Measurements from ENCODE around the gene FARP1. TPM values are rescaled to one million over a fixed set of nuclear protein-coding genes. Genes with fewer than 3 reads are reported as not detected.

The FARP1 gene
- total and polyA plus RNA-seq, 2 of the 13 experiments (the other 11 are each of a cell fraction or from before 2014, with no cell fraction given): 70.6 to 126 TPM

DNA sequence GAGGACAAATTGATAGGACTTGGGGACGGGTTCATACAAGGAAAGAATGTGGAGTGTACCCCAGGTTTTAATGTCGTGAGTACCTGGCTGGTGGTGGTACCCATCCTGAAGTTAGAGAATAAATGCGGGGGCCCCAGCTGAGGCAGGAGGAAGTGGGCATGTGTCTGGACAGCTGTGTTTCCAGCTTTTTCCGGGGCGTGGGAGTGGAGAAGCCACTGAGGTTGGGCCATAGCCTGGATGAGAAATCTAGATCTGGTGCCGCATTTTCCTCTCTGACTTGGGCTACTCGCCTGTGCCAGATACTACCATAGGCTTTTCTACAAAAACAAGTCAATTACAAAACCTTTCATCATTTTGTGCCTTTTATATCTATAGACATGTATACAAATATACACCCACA lies 286.6 kb downstream of the FARP1 start:
- no peaks in the 10 kb centered on the region for H3K27me3 ChIP-seq (ENCODE audit: control insufficient read depth in 1 of 2, insufficient read depth in 2 of 2, low read length in 2 of 2)
- DNase-seq (ENCODE audit: low spot score) (no peak), ATAC-seq (no peak), FAIRE-seq (no peak)
- H3K36me3 ChIP-seq (replicated peaks in 1 of 2; ENCODE audit: control insufficient read depth in 1 of 2, insufficient read depth in 2 of 2, low read length in 2 of 2): peaks cover 41 to 81% of the 10 kb centered on the region in 2 experiments
- no peaks in the 10 kb centered on the region for H3K79me2 ChIP-seq (ENCODE audit: insufficient read depth, low read length)
- POLR2A ChIA-PET: no interaction called here
- no peak overlapping the region for H3K9ac ChIP-seq (ENCODE audit: insufficient read depth, low read depth, low read length)
- peaks cover 2% of the 10 kb centered on the region; the same call in 1 of the 2 replicates for H4K20me1 ChIP-seq (ENCODE audit: insufficient read depth, low read length)
- no peak for TF ChIP-seq BHLHE40 (IDR thresholded peaks at IDR 0.05; ENCODE audit: low read length)
- intact Hi-C loops (cut with micrococcal nuclease; ENCODE audit: unreplicated experiment): no loop called here
- in situ Hi-C loops (cut with HindIII; ENCODE audit: extremely low pct_ligation_motif_present, low pct_unique_long_range_greater_than_20kb): loop anchor here (25.0 kb wide), 1 partner anchor 567 kb away; no protein-coding TSS in a partner anchor
- H3K27ac ChIP-seq (ENCODE audit: extremely low read length, insufficient read depth, low read length): no peak overlapping the region
- H3K4me1 ChIP-seq (ENCODE audit: insufficient read depth, low read length): no peaks in the 10 kb centered on the region
- CTCF ChIA-PET (ENCODE audit: low intra/inter-chr PET ratio, low total read pairs): no interaction called here
- WGBS (ENCODE audit: low lambda C conversion rate): over 99% methylated on average over 7 of the region's 7 CpGs
- H2AFZ ChIP-seq (ENCODE audit: low read length): no peak overlapping the region
- no peaks in the 10 kb centered on the region for H3K9me3 ChIP-seq (ENCODE audit: low read length)
- H3K4me2 ChIP-seq (ENCODE audit: low read depth, low read length): no peak overlapping the region
- BruUV-seq (replicated peaks): no TSS peak
- no peak overlapping the region for H3K4me3 ChIP-seq (replicated peaks in 1 of 3; ENCODE audit: insufficient read depth in 1 of 3, low read depth in 2 of 3, low read length in 3 of 3)

DNA sequence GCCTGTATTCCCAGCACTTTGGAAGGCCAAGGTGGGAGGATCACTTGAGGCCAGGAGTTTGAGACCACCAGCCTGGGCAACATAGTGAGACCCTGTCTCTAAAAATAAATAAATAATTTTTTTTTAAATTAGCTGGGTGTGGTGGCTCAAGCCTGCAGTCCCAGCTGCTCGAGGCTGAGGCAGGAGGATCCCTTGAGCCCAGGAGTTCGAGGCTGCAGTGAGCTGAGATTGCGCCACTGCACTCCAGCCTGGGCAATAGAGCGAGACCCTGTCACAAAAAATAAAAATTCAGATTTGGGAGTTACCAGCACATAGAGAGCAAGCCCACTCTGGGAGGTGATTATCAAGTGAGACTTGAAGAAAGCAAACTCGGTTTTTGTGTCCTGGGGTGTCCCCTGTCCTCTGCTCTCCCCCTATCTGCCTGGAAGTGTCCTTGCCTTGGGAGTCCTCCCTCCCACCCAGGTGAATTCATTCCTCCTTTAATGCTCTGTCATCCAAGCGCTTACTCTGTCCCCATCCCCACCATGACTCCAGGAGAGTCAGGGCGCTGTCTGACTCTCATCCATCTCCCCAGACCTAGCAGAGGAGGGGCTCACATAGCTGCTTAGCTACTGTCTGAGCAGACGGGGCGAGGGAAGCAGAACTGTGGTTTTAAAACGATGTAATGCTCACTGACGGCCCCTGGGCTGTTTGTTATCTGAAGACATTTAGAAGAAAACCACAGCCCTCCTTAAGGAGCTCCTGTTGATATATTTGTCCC lies 287.3 kb downstream of the FARP1 start:
- DNase-seq (ENCODE audit: low spot score): no peak
- H4K20me1 ChIP-seq (ENCODE audit: insufficient read depth, low read length): peaks cover 2% of the 10 kb centered on the region; the same call in 1 of the 2 replicates
- intact Hi-C loops (cut with micrococcal nuclease; ENCODE audit: unreplicated experiment): no loop called here
- peak; percentile 75 for TF ChIP-seq RBM22 (optimal IDR thresholded peaks at IDR 0.05; ENCODE audit: low read length)
- no peak for TF ChIP-seq ZNF607 (CRISPR knock-in tag; IDR thresholded peaks at IDR 0.05; ENCODE audit: borderline replicate concordance)
- no peak overlapping the region for H2AFZ ChIP-seq (ENCODE audit: low read length)
- FAIRE-seq: no peak
- POLR2A ChIA-PET: no interaction called here
- H3K9ac ChIP-seq (ENCODE audit: insufficient read depth, low read depth, low read length): no peak overlapping the region
- no peak overlapping the region for H3K4me3 ChIP-seq (replicated peaks in 1 of 3; ENCODE audit: insufficient read depth in 1 of 3, low read depth in 2 of 3, low read length in 3 of 3)
- ATAC-seq: no peak
- H3K36me3 ChIP-seq (replicated peaks in 1 of 2; ENCODE audit: control insufficient read depth in 1 of 2, insufficient read depth in 2 of 2, low read length in 2 of 2): peaks cover 41 to 79% of the 10 kb centered on the region in 2 experiments
- H3K79me2 ChIP-seq (ENCODE audit: insufficient read depth, low read length): no peaks in the 10 kb centered on the region
- in situ Hi-C loops (cut with HindIII; ENCODE audit: extremely low pct_ligation_motif_present, low pct_unique_long_range_greater_than_20kb): loop anchor here (25.0 kb wide), 1 partner anchor 568 kb away; no protein-coding TSS in a partner anchor
- BruUV-seq (replicated peaks): no TSS peak
- no peak overlapping the region for H3K27ac ChIP-seq (ENCODE audit: extremely low read length, insufficient read depth, low read length)
- WGBS (ENCODE audit: low lambda C conversion rate): 92% methylated on average over 11 of the region's 11 CpGs
- CTCF ChIA-PET (ENCODE audit: low intra/inter-chr PET ratio, low total read pairs): no interaction called here
- no peaks in the 10 kb centered on the region for H3K4me1 ChIP-seq (ENCODE audit: insufficient read depth, low read length)
- H3K27me3 ChIP-seq (ENCODE audit: control insufficient read depth in 1 of 2, insufficient read depth in 2 of 2, low read length in 2 of 2): no peaks in the 10 kb centered on the region
- no peak overlapping the region for H3K4me2 ChIP-seq (ENCODE audit: low read depth, low read length)
- no peaks in the 10 kb centered on the region for H3K9me3 ChIP-seq (ENCODE audit: low read length)

Data from HepG2 (cell line).